PC-3 (cell line): ENCODE measurements around the gene FBN3.

ENCODE experiments used
- EZH2 ChIP-seq: fragments of 300-600 bp; sonication (generic); IDR thresholded peaks from one replicate; pipeline ENCODE4 v1.6.1; 2017; ENCODE audit warnings: antibody characterized with exemption, mild to moderate bottlenecking, low read length; ENCODE audit not compliant: unreplicated experiment
- TF ChIP-seq, protein P1 (sequence below): fragments of 300-600 bp; sonication (generic); conservative IDR thresholded peaks from 2 replicates; pipeline ENCODE4 v1.5.1; 2017; ENCODE audit warnings: antibody characterized with exemption, low read depth, mild to moderate bottlenecking, low read length

DNA sequence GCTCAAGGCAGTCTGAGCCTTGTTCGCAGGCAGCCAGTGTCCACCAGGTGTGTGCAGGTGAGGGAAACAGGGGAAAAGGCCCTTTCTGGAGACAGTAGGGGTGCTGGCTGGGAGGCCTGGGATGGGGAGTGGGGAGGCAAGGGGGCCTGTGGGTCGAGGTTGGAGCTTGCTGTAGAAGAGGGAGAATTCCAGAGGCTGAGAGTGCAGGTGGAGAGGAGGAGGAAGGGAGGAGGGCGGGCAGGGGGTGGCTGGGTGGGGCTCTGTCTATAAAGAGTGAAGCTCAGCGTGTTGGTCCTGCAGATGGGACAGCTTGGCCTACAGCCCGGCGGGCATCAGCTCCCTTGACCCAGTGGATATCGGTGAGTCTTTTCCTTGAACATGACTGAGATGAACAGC lies 96.9 kb downstream of the FBN3 start, which contains the start of gene CCL25:
- TF ChIP-seq, protein P1, sequence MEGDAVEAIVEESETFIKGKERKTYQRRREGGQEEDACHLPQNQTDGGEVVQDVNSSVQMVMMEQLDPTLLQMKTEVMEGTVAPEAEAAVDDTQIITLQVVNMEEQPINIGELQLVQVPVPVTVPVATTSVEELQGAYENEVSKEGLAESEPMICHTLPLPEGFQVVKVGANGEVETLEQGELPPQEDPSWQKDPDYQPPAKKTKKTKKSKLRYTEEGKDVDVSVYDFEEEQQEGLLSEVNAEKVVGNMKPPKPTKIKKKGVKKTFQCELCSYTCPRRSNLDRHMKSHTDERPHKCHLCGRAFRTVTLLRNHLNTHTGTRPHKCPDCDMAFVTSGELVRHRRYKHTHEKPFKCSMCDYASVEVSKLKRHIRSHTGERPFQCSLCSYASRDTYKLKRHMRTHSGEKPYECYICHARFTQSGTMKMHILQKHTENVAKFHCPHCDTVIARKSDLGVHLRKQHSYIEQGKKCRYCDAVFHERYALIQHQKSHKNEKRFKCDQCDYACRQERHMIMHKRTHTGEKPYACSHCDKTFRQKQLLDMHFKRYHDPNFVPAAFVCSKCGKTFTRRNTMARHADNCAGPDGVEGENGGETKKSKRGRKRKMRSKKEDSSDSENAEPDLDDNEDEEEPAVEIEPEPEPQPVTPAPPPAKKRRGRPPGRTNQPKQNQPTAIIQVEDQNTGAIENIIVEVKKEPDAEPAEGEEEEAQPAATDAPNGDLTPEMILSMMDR: no peak
- no peak for TF ChIP-seq EZH2
